Astrocyte of the spinal cord (primary cell): ENCODE results near the gene SORCS2.
A peak's percentile ranks its signal among the peaks of the same experiment; 100 is the strongest.

ENCODE experiments used
- DNase-seq: peaks from one replicate; pipeline ENCODE4 v3.0.0; 2011; ENCODE audit warnings: low read depth, low spot score
- H3K4me3 ChIP-seq: 2 replicates; pipeline ENCODE4 v1.5.1; 2011; ENCODE audit warnings: low read depth, mild to moderate bottlenecking, low read length, moderate library complexity
- CTCF ChIP-seq: IDR thresholded peaks from 2 replicates; pipeline ENCODE4 v1.5.1; 2012; ENCODE audit warnings: low read depth, mild to moderate bottlenecking, low read length, inconsistent platforms
- in situ Hi-C: cut with HindIII; loops from 2 replicates; pipeline ENCODE4 v1.10.0; 2017; ENCODE audit warnings: low sequenced_read_pairs

The SORCS2 gene

GRCh38 chr4:7202411-7202810, 10.1 kb downstream of the SORCS2 start:
- TF ChIP-seq CTCF: no peak
- in situ Hi-C loops: no loop called here
- DNase-seq: peak; percentile 22
- no peak overlapping the region for H3K4me3 ChIP-seq

GRCh38 chr4:7204656-7205387, 12.5 kb downstream of the SORCS2 start:
- H3K4me3 ChIP-seq: no peak overlapping the region
- in situ Hi-C loops: no loop called here
- no peak for TF ChIP-seq CTCF

GRCh38 chr4:7206385-7206784, 14.0 kb downstream of the SORCS2 start:
- DNase-seq: peak; percentile 73
- in situ Hi-C loops: no loop called here
- no peak overlapping the region for H3K4me3 ChIP-seq
- no peak for TF ChIP-seq CTCF

More at GRCh38 chr4:7204656-7205387, 12.5 kb downstream of the SORCS2 start:
- DNase-seq: no peak

- peak; percentile 93 for DNase-seq
- TF ChIP-seq CTCF: no peak
- H3K4me3 ChIP-seq: no peak overlapping the region
- in situ Hi-C loops: no loop called here
These were observed 14.7 kb downstream of the SORCS2 start for GRCh38 chr4:7206911-7207567.

- no peak for TF ChIP-seq CTCF
- H3K4me3 ChIP-seq: no peak overlapping the region
- in situ Hi-C loops: no loop called here
- DNase-seq: no peak
These were observed 15.4 kb downstream of the SORCS2 start for GRCh38 chr4:7207628-7208231.

- TF ChIP-seq CTCF: no peak
- no peak overlapping the region for H3K4me3 ChIP-seq
- no peak for DNase-seq
- in situ Hi-C loops: no loop called here
These were observed 16.4 kb downstream of the SORCS2 start for GRCh38 chr4:7208509-7209451.
